Stimulated activated memory B cell treated with anti-CD40 and anti-IgM and Interleukin-4, amounts not matched to agents 10 μg/mL and 1 μg/mL and 100 μg/mL, for 72 hours (primary cell): ENCODE data around the gene TSPAN15.

Experiments used
- ATAC-seq: fragments of 150-1000 bp; cut with Tn5 transposase; 2 replicates; pipeline ENCODE4 v1.10.0; 2021
- H3K27ac Mint-ChIP-seq: one replicate; pipeline ENCODE4 v1.8.0; 2022; ENCODE audit warnings: mild to moderate bottlenecking, mixed read lengths
- H3K27me3 Mint-ChIP-seq: one replicate; pipeline ENCODE4 v1.8.0; 2022; ENCODE audit warnings: mixed read lengths
- H3K36me3 Mint-ChIP-seq: one replicate; pipeline ENCODE4 v1.8.0; 2022; ENCODE audit warnings: mixed read lengths
- H3K4me1 Mint-ChIP-seq: one replicate; pipeline ENCODE4 v1.8.0; 2022; ENCODE audit warnings: mixed read lengths
- H3K4me3 Mint-ChIP-seq: one replicate; pipeline ENCODE4 v1.8.0; 2022; ENCODE audit warnings: mild to moderate bottlenecking, moderate library complexity, mixed read lengths
- H3K9me3 Mint-ChIP-seq: one replicate; pipeline ENCODE4 v1.8.0; 2022; ENCODE audit warnings: mixed read lengths

Gene TSPAN15

GRCh38 chr10:69451209-69451783, at the start of gene TSPAN15:
TSS of gene TSPAN15 (plus strand) at chr10:69451465. CDS start at chr10:69451595, 130 bp downstream.
- Mint-ChIP-seq H3K27me3 (peaks cover 56% of the 10 kb centered on the region), H3K9me3 (no peaks in the 10 kb centered on the region), H3K27ac (no peak within 1 kb of the TSS), H3K36me3 (no peaks in the 10 kb centered on the region), H3K4me1 (peaks cover 17% of the 10 kb centered on the region), H3K4me3 (peak within 1 kb of the TSS; percentile 90)
- peak; percentile 87 for ATAC-seq

- Mint-ChIP-seq H3K27me3 (no peaks in the 10 kb centered on the region), H3K27ac (no peak overlapping the region), H3K36me3 (peaks cover 58% of the 10 kb centered on the region), H3K4me1 (peaks cover 8% of the 10 kb centered on the region), H3K4me3 (no peak overlapping the region), H3K9me3 (no peaks in the 10 kb centered on the region)
- ATAC-seq: no peak
These were observed 48.9 kb upstream of the TSPAN15 start for GRCh38 chr10:69402386-69402785.

GRCh38 chr10:69403066-69403465, 48.2 kb upstream of the TSPAN15 start:
- Mint-ChIP-seq H3K9me3 (no peaks in the 10 kb centered on the region), H3K4me1 (peaks cover 15% of the 10 kb centered on the region), H3K27me3 (no peaks in the 10 kb centered on the region), H3K36me3 (peaks cover 58% of the 10 kb centered on the region), H3K27ac (no peak overlapping the region), H3K4me3 (no peak overlapping the region)
- ATAC-seq: no peak

- H3K9me3 Mint-ChIP-seq: no peaks in the 10 kb centered on the region
- no peak overlapping the region for H3K27ac Mint-ChIP-seq
- H3K4me1 Mint-ChIP-seq: peaks cover 19% of the 10 kb centered on the region
- no peak for ATAC-seq
- H3K36me3 Mint-ChIP-seq: peaks cover 55% of the 10 kb centered on the region
- H3K4me3 Mint-ChIP-seq: no peak overlapping the region
- no peaks in the 10 kb centered on the region for H3K27me3 Mint-ChIP-seq
These were observed 47.7 kb upstream of the TSPAN15 start for GRCh38 chr10:69403519-69403918.

- no peaks in the 10 kb centered on the region for H3K27me3 Mint-ChIP-seq
- H3K4me3 Mint-ChIP-seq: no peak overlapping the region
- H3K4me1 Mint-ChIP-seq: peaks cover 30% of the 10 kb centered on the region
- H3K27ac Mint-ChIP-seq: no peak overlapping the region
- peaks cover 45% of the 10 kb centered on the region for H3K36me3 Mint-ChIP-seq
- no peaks in the 10 kb centered on the region for H3K9me3 Mint-ChIP-seq
- no peak for ATAC-seq
These were observed 46.5 kb upstream of the TSPAN15 start for GRCh38 chr10:69404786-69405185.

GRCh38 chr10:69405221-69405620, 46.0 kb upstream of the TSPAN15 start:
- Mint-ChIP-seq H3K9me3 (no peaks in the 10 kb centered on the region), H3K27me3 (no peaks in the 10 kb centered on the region), H3K4me3 (no peak overlapping the region), H3K27ac (no peak overlapping the region), H3K4me1 (peaks cover 35% of the 10 kb centered on the region), H3K36me3 (peaks cover 41% of the 10 kb centered on the region)
- ATAC-seq: no peak

GRCh38 chr10:69406302-69406811, 44.9 kb upstream of the TSPAN15 start:
- ATAC-seq: no peak
- Mint-ChIP-seq H3K27me3 (no peaks in the 10 kb centered on the region), H3K4me3 (no peak overlapping the region), H3K36me3 (peaks cover 30% of the 10 kb centered on the region), H3K9me3 (no peaks in the 10 kb centered on the region), H3K4me1 (peaks cover 44% of the 10 kb centered on the region), H3K27ac (peak overlapping the region; percentile 12)

- Mint-ChIP-seq H3K9me3 (no peaks in the 10 kb centered on the region), H3K27ac (peak overlapping the region; percentile 88), H3K4me3 (no peak overlapping the region), H3K36me3 (peaks cover 24% of the 10 kb centered on the region), H3K27me3 (no peaks in the 10 kb centered on the region), H3K4me1 (peaks cover 44% of the 10 kb centered on the region)
- no peak for ATAC-seq
These were observed 44.3 kb upstream of the TSPAN15 start for GRCh38 chr10:69406816-69407580.

- no peak for ATAC-seq
- Mint-ChIP-seq H3K4me1 (peaks cover 44% of the 10 kb centered on the region), H3K27me3 (no peaks in the 10 kb centered on the region), H3K9me3 (no peaks in the 10 kb centered on the region), H3K4me3 (peak overlapping the region; percentile 72), H3K27ac (peak overlapping the region; percentile 88), H3K36me3 (peaks cover 16% of the 10 kb centered on the region)
These were observed 43.5 kb upstream of the TSPAN15 start for GRCh38 chr10:69407621-69408301.

GRCh38 chr10:69408318-69409175, 42.7 kb upstream of the TSPAN15 start:
- Mint-ChIP-seq H3K27me3 (no peaks in the 10 kb centered on the region), H3K4me3 (peak overlapping the region; percentile 79), H3K4me1 (peaks cover 51% of the 10 kb centered on the region), H3K36me3 (peaks cover 13% of the 10 kb centered on the region), H3K9me3 (no peaks in the 10 kb centered on the region), H3K27ac (peak overlapping the region; percentile 88)
- ATAC-seq: peak; percentile 91

- H3K4me1 Mint-ChIP-seq: peaks cover 51% of the 10 kb centered on the region
- no peak for ATAC-seq
- peak overlapping the region; percentile 88 for H3K27ac Mint-ChIP-seq
- H3K9me3 Mint-ChIP-seq: no peaks in the 10 kb centered on the region
- no peaks in the 10 kb centered on the region for H3K27me3 Mint-ChIP-seq
- H3K4me3 Mint-ChIP-seq: peak overlapping the region; percentile 64
- H3K36me3 Mint-ChIP-seq: peaks cover 10% of the 10 kb centered on the region
These were observed 42.1 kb upstream of the TSPAN15 start for GRCh38 chr10:69409176-69409495.

GRCh38 chr10:69409968-69410367, 41.3 kb upstream of the TSPAN15 start:
- Mint-ChIP-seq H3K9me3 (no peaks in the 10 kb centered on the region), H3K4me3 (peak overlapping the region; percentile 15), H3K36me3 (peaks cover 1% of the 10 kb centered on the region), H3K4me1 (peaks cover 51% of the 10 kb centered on the region), H3K27me3 (peaks cover 2% of the 10 kb centered on the region), H3K27ac (peak overlapping the region; percentile 88)
- peak; percentile 77 for ATAC-seq

- H3K4me1 Mint-ChIP-seq: peaks cover 51% of the 10 kb centered on the region
- H3K36me3 Mint-ChIP-seq: no peaks in the 10 kb centered on the region
- no peaks in the 10 kb centered on the region for H3K9me3 Mint-ChIP-seq
- no peak overlapping the region for H3K27ac Mint-ChIP-seq
- peaks cover 8% of the 10 kb centered on the region for H3K27me3 Mint-ChIP-seq
- no peak overlapping the region for H3K4me3 Mint-ChIP-seq
- no peak for ATAC-seq
These were observed 40.8 kb upstream of the TSPAN15 start for GRCh38 chr10:69410487-69410886.

- no peak for ATAC-seq
- H3K9me3 Mint-ChIP-seq: no peaks in the 10 kb centered on the region
- H3K4me3 Mint-ChIP-seq: no peak overlapping the region
- H3K27ac Mint-ChIP-seq: no peak overlapping the region
- H3K4me1 Mint-ChIP-seq: peaks cover 48% of the 10 kb centered on the region
- peaks cover 9% of the 10 kb centered on the region for H3K27me3 Mint-ChIP-seq
- H3K36me3 Mint-ChIP-seq: no peaks in the 10 kb centered on the region
These were observed 39.8 kb upstream of the TSPAN15 start for GRCh38 chr10:69411476-69411875.
